Ovary (tissue), 9 donors: Measurements from ENCODE around the gene CDKAL1. TPM values are rescaled to one million over a fixed set of nuclear protein-coding genes. Genes with fewer than 3 reads are reported as not detected.

Experiments used
- DNase-seq, 5 donors: peaks; one replicate each; pipeline ENCODE4 v3.0.0-alpha.2; 2019 to 2020
- H3K27ac ChIP-seq, 2 donors: fragments of 200-600 bp; one replicate each; pipeline versions ENCODE4 v1.5.1 to v1.8.0; 2019 to 2022
- H3K27me3 ChIP-seq: fragments of 200-600 bp; one replicate; pipeline ENCODE4 v1.8.0; 2022
- H3K36me3 ChIP-seq: fragments of 200-600 bp; sonication (generic); one replicate; pipeline ENCODE4 v1.5.1; 2019
- H3K4me1 ChIP-seq: one replicate; pipeline ENCODE4 v1.8.1; 2013; ENCODE audit warnings: mild to moderate bottlenecking, moderate library complexity; ENCODE audit not compliant: insufficient read depth
- H3K4me3 ChIP-seq: fragments of 200-600 bp; sonication (generic); one replicate; pipeline ENCODE4 v1.5.1; 2017
- H3K9me3 ChIP-seq, 2 donors: fragments of 200-600 bp in 1 of 2; sonication (generic) in 1 of 2; one replicate each; pipeline versions ENCODE4 v1.5.1 to v1.8.1; 2013 to 2019; ENCODE audit warnings: mild to moderate bottlenecking in 1 of 2, moderate library complexity in 1 of 2
- CTCF ChIP-seq, 3 donors: fragments of 450-650 bp in 2 of 3; fragments of 200-600 bp in 1 of 3; IDR thresholded peaks; one replicate each; pipeline versions ENCODE4 v1.5.1 to v1.8.0; 2016 to 2022; ENCODE audit warnings: antibody characterized with exemption in 3 of 3, mild to moderate bottlenecking in 1 of 3
- EP300 ChIP-seq: sonication (generic); formaldehyde crosslinking; IDR thresholded peaks from one replicate; pipeline ENCODE4 v1.6.1; 2017; ENCODE audit warnings: antibody characterized with exemption
- POLR2A ChIP-seq: fragments of 450-650 bp; IDR thresholded peaks from one replicate; pipeline ENCODE4 v1.6.1; 2017; ENCODE audit warnings: antibody characterized with exemption, mild to moderate bottlenecking, moderate library complexity
- WGBS, 3 donors: extraction: QIAGEN DNeasy Blood & Tissue Kit in 1 of 3; methylation state at CpG; one replicate each; pipeline versions ENCODE4 v1.1.5 to v1.1.7; 2013 to 2017; 5-methylcytosine and 5-hydroxymethylcytosine counted together
- intact Hi-C, 4 donors: fragments of 100-400 bp; cut with DNase I; formaldehyde crosslinking; loops; one replicate each; pipeline versions ENCODE4 v1.11.0 to v1.15.1; 2022 to 2023
- polyA plus RNA-seq, 2 donors: library from polyadenylated mRNA; stranded (reverse); fragments of 200-250 nt in 1 of 2; fragments of 350-450 nt in 1 of 2; fragmentation: Illumina TruSeq in 1 of 2; extraction: RNeasy Lipid Tissue Mini Kit (QIAGEN cat#74804) in 1 of 2; gene quantifications; one replicate each; pipeline ENCODE4 v1.2.3, GENCODE V29; 2013 to 2014
- total RNA-seq, 7 donors: library from RNA; depleted of rRNA in 2 of 7; stranded (reverse); fragments of >200 nt in 2 of 7; fragmentation: NEBNext Ultra II Directional in 3 of 7; extraction: Animal tissue kit (Norgen Biotek cat#: 25700) in 3 of 7; gene quantifications; one replicate each; pipeline versions ENCODE4 v1.1.0 to v1.2.4, GENCODE V29; 2016 to 2023
- donor health status: DM: no; HTN: no; CAD: no; lungs with moderate emphysema.
- donor health status: DM: no; HTN: no; CAD: no.
- donor health status: Bipolar disorder and iron deficiency.
- donor health status: DM: yes; HTN: yes; CAD: no.
- donor health status: DM: no; HTN: no; CAD: no.
- donor health status: DM: yes; HTN: yes; CAD: no.

CDKAL1 gene
- total and polyA plus RNA-seq, 9 donors: 6.8 to 21.3 (median 18.9) TPM

GRCh38 chr6:20861481-20861880 is 327.2 kb downstream of the CDKAL1 start:
- no peak for DNase-seq
- no peaks in the 10 kb centered on the region for H3K36me3 ChIP-seq
- no peaks in the 10 kb centered on the region for H3K9me3 ChIP-seq
- no peaks in the 10 kb centered on the region for H3K4me1 ChIP-seq
- H3K27ac ChIP-seq: no peak overlapping the region
- H3K27me3 ChIP-seq: no peaks in the 10 kb centered on the region
- TF ChIP-seq CTCF (IDR thresholded peaks at IDR 0.05): no peak
- no peak for TF ChIP-seq EP300
- no peak for TF ChIP-seq POLR2A
- intact Hi-C loops: no loop called here
- 73 to 88% (median 78%) methylated on average over 1 of the region's 1 CpG for WGBS, 3 donors
- H3K4me3 ChIP-seq: no peak overlapping the region

- 33 to 80% (median 38%) methylated on average over 1 of the region's 1 CpG for WGBS, 3 donors
Measured at GRCh38 chr6:20866036-20866435, 331.8 kb downstream of the CDKAL1 start.

GRCh38 chr6:20866935-20867703 is 332.9 kb downstream of the CDKAL1 start:
- WGBS, 3 donors: 83 to 85% (median 84%) methylated on average over 7 of the region's 7 CpGs
- H3K27me3 ChIP-seq: no peaks in the 10 kb centered on the region
- no peak for TF ChIP-seq CTCF (IDR thresholded peaks at IDR 0.05)
- TF ChIP-seq EP300: no peak
- no peak for TF ChIP-seq POLR2A
- peaks cover 3% of the 10 kb centered on the region for H3K4me1 ChIP-seq
- DNase-seq: no peak
- intact Hi-C loops: no loop called here
- H3K4me3 ChIP-seq: no peak overlapping the region
- H3K36me3 ChIP-seq: no peaks in the 10 kb centered on the region
- no peak overlapping the region for H3K27ac ChIP-seq
- H3K9me3 ChIP-seq: no peaks in the 10 kb centered on the region

More at GRCh38 chr6:20866036-20866435, 331.8 kb downstream of the CDKAL1 start:
- intact Hi-C loops: no loop called here
- no peaks in the 10 kb centered on the region for H3K36me3 ChIP-seq
- no peaks in the 10 kb centered on the region for H3K9me3 ChIP-seq
- no peak for DNase-seq
- no peak overlapping the region for H3K27ac ChIP-seq
- no peak overlapping the region for H3K4me3 ChIP-seq
- peaks cover 3% of the 10 kb centered on the region for H3K4me1 ChIP-seq
- TF ChIP-seq POLR2A (no peak), EP300 (no peak), CTCF (IDR thresholded peaks at IDR 0.05) (no peak)
- H3K27me3 ChIP-seq: no peaks in the 10 kb centered on the region

- 27 to 39% (median 32%) methylated on average over 9 of the region's 9 CpGs for WGBS, 3 donors
- H3K36me3 ChIP-seq: no peaks in the 10 kb centered on the region
- intact Hi-C loops: no loop called here
- H3K27me3 ChIP-seq: no peaks in the 10 kb centered on the region
- DNase-seq: peak; percentile 28 to 68 (median 55)
- H3K4me3 ChIP-seq: no peak overlapping the region
- H3K4me1 ChIP-seq: peaks cover 3% of the 10 kb centered on the region
- TF ChIP-seq POLR2A: no peak
- TF ChIP-seq CTCF (IDR thresholded peaks at IDR 0.05): no peak
- no peak for TF ChIP-seq EP300
- no peak overlapping the region for H3K27ac ChIP-seq
- no peaks in the 10 kb centered on the region for H3K9me3 ChIP-seq
Measured at GRCh38 chr6:20868397-20869096, 334.3 kb downstream of the CDKAL1 start.
